IMR-90 (cell line): ENCODE data around the gene ANKRD55.

Experiments
- CEBPB ChIP-seq: IDR thresholded peaks from 2 replicates; pipeline ENCODE4 v1.6.1; 2012; ENCODE audit warnings: low read depth, low read length, improper control_type of control experiment
- CHD1 ChIP-seq: IDR thresholded peaks from 2 replicates; pipeline ENCODE4 v1.6.1; 2012; ENCODE audit warnings: low read depth, low read length, improper control_type of control experiment
- CTCF ChIP-seq: conservative IDR thresholded peaks from 2 replicates; pipeline ENCODE4 v1.5.1; 2012; ENCODE audit warnings: mild to moderate bottlenecking, low read depth, low read length, improper control_type of control experiment
- ELK1 ChIP-seq: fragments of 150-350 bp; IDR thresholded peaks from 2 replicates; pipeline ENCODE4 v1.6.1; 2016; ENCODE audit warnings: low read depth, mild to moderate bottlenecking, low read length, moderate library complexity, borderline replicate concordance
- POLR2A ChIP-seq: IDR thresholded peaks from 2 replicates; pipeline ENCODE4 v1.6.1; 2012; ENCODE audit warnings: mild to moderate bottlenecking, low read depth, low read length
- SMC3 ChIP-seq: fragments of 150-350 bp; IDR thresholded peaks from 2 replicates; pipeline ENCODE4 v1.6.1; 2016; ENCODE audit warnings: low read depth, mild to moderate bottlenecking, antibody characterized with exemption, low read length, moderate library complexity
- USF2 ChIP-seq: fragments of 150-350 bp; IDR thresholded peaks from 2 replicates; pipeline ENCODE4 v1.6.1; 2017; ENCODE audit warnings: mild to moderate bottlenecking, antibody characterized with exemption, low read length, low read depth

GRCh38 chr5:56215019-56215830 lies 17.9 kb downstream of the ANKRD55 start:
- TF ChIP-seq POLR2A (no peak), USF2 (no peak), CTCF (no peak), SMC3 (no peak), CHD1 (no peak), CEBPB (no peak), ELK1 (no peak)
